Activated naive CD8-positive, alpha-beta T cell treated with anti-CD3 and anti-CD28 coated beads, Interleukin-2, amount 50 U/mL, for 24 hours (primary cell): Measurements from ENCODE around the gene REEP3.

Experiments used
- ATAC-seq: fragments of 150-1000 bp; cut with Tn5 transposase; one replicate; pipeline ENCODE4 v1.10.0; 2021
- DNase-seq: peaks from one replicate; pipeline ENCODE4 v3.0.0; 2021
- H3K27ac Mint-ChIP-seq: one replicate; pipeline ENCODE4 v1.8.0; 2021; ENCODE audit warnings: mild to moderate bottlenecking, mixed read lengths
- H3K27me3 Mint-ChIP-seq: one replicate; pipeline ENCODE4 v1.8.0; 2021; ENCODE audit warnings: mixed read lengths
- H3K36me3 Mint-ChIP-seq: one replicate; pipeline ENCODE4 v1.8.0; 2021; ENCODE audit warnings: low read depth, mixed read lengths
- H3K4me1 Mint-ChIP-seq: one replicate; pipeline ENCODE4 v1.8.0; 2021; ENCODE audit warnings: mixed read lengths
- H3K4me3 Mint-ChIP-seq: one replicate; pipeline ENCODE4 v1.8.0; 2021; ENCODE audit warnings: mild to moderate bottlenecking, moderate library complexity, mixed read lengths
- H3K9me3 Mint-ChIP-seq: one replicate; pipeline ENCODE4 v1.8.0; 2021; ENCODE audit warnings: mixed read lengths

Gene REEP3

GRCh38 chr10:63603709-63604445 is 82.7 kb downstream of the REEP3 start:
- no peak for ATAC-seq
- Mint-ChIP-seq H3K27ac (no peak overlapping the region), H3K9me3 (no peaks in the 10 kb centered on the region), H3K36me3 (peaks cover 6% of the 10 kb centered on the region), H3K4me1 (peaks cover 5% of the 10 kb centered on the region), H3K4me3 (no peak overlapping the region), H3K27me3 (no peaks in the 10 kb centered on the region)
- no peak for DNase-seq

- Mint-ChIP-seq H3K4me1 (peaks cover 5% of the 10 kb centered on the region), H3K4me3 (no peak overlapping the region), H3K27ac (no peak overlapping the region), H3K9me3 (no peaks in the 10 kb centered on the region), H3K36me3 (peaks cover 3% of the 10 kb centered on the region), H3K27me3 (no peaks in the 10 kb centered on the region)
- ATAC-seq (no peak), DNase-seq (no peak)
These were observed 84.2 kb downstream of the REEP3 start for GRCh38 chr10:63605197-63605967.

- no peak for DNase-seq
- ATAC-seq: no peak
- Mint-ChIP-seq H3K4me3 (no peak overlapping the region), H3K9me3 (no peaks in the 10 kb centered on the region), H3K36me3 (peaks cover 3% of the 10 kb centered on the region), H3K27me3 (no peaks in the 10 kb centered on the region), H3K4me1 (peaks cover 15% of the 10 kb centered on the region), H3K27ac (no peak overlapping the region)
These were observed 87.3 kb downstream of the REEP3 start for GRCh38 chr10:63608511-63608910.

GRCh38 chr10:63611078-63611477 is 89.9 kb downstream of the REEP3 start:
- peak overlapping the region; percentile 73 for H3K27ac Mint-ChIP-seq
- DNase-seq (no peak), ATAC-seq (peak; percentile 54)

GRCh38 chr10:63614371-63614891 is 93.2 kb downstream of the REEP3 start:
- Mint-ChIP-seq H3K9me3 (no peaks in the 10 kb centered on the region), H3K4me3 (no peak overlapping the region), H3K27me3 (no peaks in the 10 kb centered on the region), H3K36me3 (peaks cover 7% of the 10 kb centered on the region), H3K27ac (no peak overlapping the region), H3K4me1 (peaks cover 10% of the 10 kb centered on the region)
- no peak for DNase-seq
- no peak for ATAC-seq

More at GRCh38 chr10:63611078-63611477, 89.9 kb downstream of the REEP3 start:
- H3K9me3 Mint-ChIP-seq: no peaks in the 10 kb centered on the region
- peaks cover 6% of the 10 kb centered on the region for H3K36me3 Mint-ChIP-seq
- H3K27me3 Mint-ChIP-seq: no peaks in the 10 kb centered on the region
- no peak overlapping the region for H3K4me3 Mint-ChIP-seq
- H3K4me1 Mint-ChIP-seq: peaks cover 15% of the 10 kb centered on the region

GRCh38 chr10:63618552-63618951 is 97.4 kb downstream of the REEP3 start:
- H3K27me3 Mint-ChIP-seq: no peaks in the 10 kb centered on the region
- no peaks in the 10 kb centered on the region for H3K9me3 Mint-ChIP-seq
- H3K36me3 Mint-ChIP-seq: peaks cover 9% of the 10 kb centered on the region
- DNase-seq (no peak), ATAC-seq (no peak)
- H3K4me1 Mint-ChIP-seq: no peaks in the 10 kb centered on the region
- H3K4me3 Mint-ChIP-seq: no peak overlapping the region
- no peak overlapping the region for H3K27ac Mint-ChIP-seq

- H3K27ac Mint-ChIP-seq: no peak overlapping the region
These were observed 98.2 kb downstream of the REEP3 start for GRCh38 chr10:63619426-63619825.

GRCh38 chr10:63622097-63622496 is 100.9 kb downstream of the REEP3 start:
- no peaks in the 10 kb centered on the region for H3K27me3 Mint-ChIP-seq
- ATAC-seq (no peak), DNase-seq (no peak)
- H3K4me3 Mint-ChIP-seq: no peak overlapping the region
- H3K9me3 Mint-ChIP-seq: no peaks in the 10 kb centered on the region
- H3K36me3 Mint-ChIP-seq: peaks cover 4% of the 10 kb centered on the region
- H3K4me1 Mint-ChIP-seq: no peaks in the 10 kb centered on the region
- H3K27ac Mint-ChIP-seq: no peak overlapping the region

More at GRCh38 chr10:63619426-63619825, 98.2 kb downstream of the REEP3 start:
- no peaks in the 10 kb centered on the region for H3K9me3 Mint-ChIP-seq
- H3K4me3 Mint-ChIP-seq: no peak overlapping the region
- no peaks in the 10 kb centered on the region for H3K4me1 Mint-ChIP-seq
- peaks cover 9% of the 10 kb centered on the region for H3K36me3 Mint-ChIP-seq
- no peaks in the 10 kb centered on the region for H3K27me3 Mint-ChIP-seq
- ATAC-seq: no peak
- no peak for DNase-seq

- Mint-ChIP-seq H3K4me3 (no peak overlapping the region), H3K9me3 (no peaks in the 10 kb centered on the region), H3K36me3 (no peaks in the 10 kb centered on the region), H3K4me1 (peaks cover 16% of the 10 kb centered on the region), H3K27me3 (no peaks in the 10 kb centered on the region), H3K27ac (no peak overlapping the region)
- ATAC-seq: no peak
- no peak for DNase-seq
These were observed 103.5 kb downstream of the REEP3 start for GRCh38 chr10:63624701-63625100.

GRCh38 chr10:63627396-63627795 is 106.2 kb downstream of the REEP3 start:
- no peak for DNase-seq
- peaks cover 26% of the 10 kb centered on the region for H3K4me1 Mint-ChIP-seq
- H3K9me3 Mint-ChIP-seq: no peaks in the 10 kb centered on the region
- no peak overlapping the region for H3K27ac Mint-ChIP-seq
- H3K27me3 Mint-ChIP-seq: peaks cover 2% of the 10 kb centered on the region
- no peaks in the 10 kb centered on the region for H3K36me3 Mint-ChIP-seq
- H3K4me3 Mint-ChIP-seq: no peak overlapping the region
- ATAC-seq: no peak

- DNase-seq: no peak
- Mint-ChIP-seq H3K9me3 (no peaks in the 10 kb centered on the region), H3K36me3 (no peaks in the 10 kb centered on the region), H3K27ac (no peak overlapping the region), H3K4me1 (peaks cover 26% of the 10 kb centered on the region), H3K27me3 (peaks cover 2% of the 10 kb centered on the region), H3K4me3 (no peak overlapping the region)
- no peak for ATAC-seq
These were observed 106.7 kb downstream of the REEP3 start for GRCh38 chr10:63627881-63628296.

GRCh38 chr10:63628526-63629362 is 107.5 kb downstream of the REEP3 start:
- Mint-ChIP-seq H3K9me3 (no peaks in the 10 kb centered on the region), H3K36me3 (no peaks in the 10 kb centered on the region), H3K27ac (peak overlapping the region; percentile 84), H3K27me3 (peaks cover 2% of the 10 kb centered on the region), H3K4me1 (peaks cover 27% of the 10 kb centered on the region), H3K4me3 (peak overlapping the region; percentile 83)
- no peak for DNase-seq
- no peak for ATAC-seq

GRCh38 chr10:63629363-63630084 is 108.3 kb downstream of the REEP3 start:
- H3K36me3 Mint-ChIP-seq: no peaks in the 10 kb centered on the region
- H3K27me3 Mint-ChIP-seq: peaks cover 2% of the 10 kb centered on the region
- H3K27ac Mint-ChIP-seq: peak overlapping the region; percentile 84
- peaks cover 30% of the 10 kb centered on the region for H3K4me1 Mint-ChIP-seq
- peak overlapping the region; percentile 83 for H3K4me3 Mint-ChIP-seq
- ATAC-seq (peak; percentile 74), DNase-seq (peak; percentile 84)
- H3K9me3 Mint-ChIP-seq: no peaks in the 10 kb centered on the region
